Activated T-cell treated with anti-CD3 and anti-CD28 coated beads for 1 hour (primary cell): Measurements from ENCODE around the gene KRT14.
"Not testable (repeated sequence)": the region's sequence is repeated elsewhere in the genome, so short reads cannot be mapped to it uniquely, and the experiment has no call there.

Source experiments
- DNase-seq: peaks from one replicate; pipeline ENCODE4 v3.0.0-alpha.2; 2020; ENCODE audit warnings: low read depth

The KRT14 gene

GRCh38 chr17:41602524-41602923, 15.8 kb upstream of the KRT14 start:
- DNase-seq = no peak

GRCh38 chr17:41600318-41600717, 13.6 kb upstream of the KRT14 start:
- DNase-seq = no peak

DNA sequence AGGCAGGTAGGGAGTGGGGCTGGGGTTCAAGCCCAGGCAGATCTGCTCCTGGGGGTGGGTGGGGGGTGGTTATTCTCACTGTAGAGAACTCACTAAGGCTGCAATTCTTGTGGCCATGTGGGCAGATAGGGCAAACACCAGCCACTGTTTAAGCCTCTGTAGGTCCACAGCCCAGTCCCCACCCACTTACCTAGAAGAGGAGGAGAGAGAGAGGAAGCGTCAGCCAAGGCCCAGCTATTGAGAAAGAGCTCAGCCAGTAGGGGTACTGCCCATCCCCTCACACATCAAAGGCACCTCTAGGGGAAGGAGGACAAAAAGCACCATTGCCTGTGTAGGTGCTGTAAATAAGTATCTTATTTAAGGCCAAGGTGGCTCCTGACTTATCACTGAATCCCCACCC, 13.0 kb upstream of the KRT14 start:
- DNase-seq = no peak

GRCh38 chr17:41595585-41595984, 8.9 kb upstream of the KRT14 start:
- no peak for DNase-seq

DNA sequence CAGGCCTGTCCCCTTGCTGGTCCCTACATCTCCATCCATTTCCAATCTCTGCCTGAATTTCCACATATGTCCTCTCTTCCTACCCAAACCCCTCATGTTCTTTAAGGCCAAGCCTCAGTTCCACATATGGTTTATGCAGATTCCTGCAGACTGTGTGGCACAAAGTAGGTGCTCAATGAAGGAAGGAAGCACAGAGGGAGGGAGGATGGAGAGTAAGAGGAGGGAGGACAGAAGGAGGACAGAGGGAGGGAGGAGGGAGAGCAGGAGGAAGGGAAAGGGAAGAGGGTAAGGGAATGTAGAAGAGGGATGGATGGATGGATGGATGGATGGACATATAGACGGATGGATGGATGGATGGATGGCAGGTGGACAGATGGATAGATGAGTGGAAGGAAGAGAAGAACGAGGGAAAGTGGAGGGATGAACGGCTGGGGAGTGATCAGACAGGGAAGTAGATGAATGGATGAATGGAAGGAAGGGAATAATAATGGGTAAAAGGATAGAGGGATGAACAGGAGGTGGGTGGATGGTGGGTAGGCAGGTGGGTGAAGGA, 7.7 kb upstream of the KRT14 start:
- no peak for DNase-seq

GRCh38 chr17:41593306-41593981, 6.7 kb upstream of the KRT14 start:
- no peak for DNase-seq

DNA sequence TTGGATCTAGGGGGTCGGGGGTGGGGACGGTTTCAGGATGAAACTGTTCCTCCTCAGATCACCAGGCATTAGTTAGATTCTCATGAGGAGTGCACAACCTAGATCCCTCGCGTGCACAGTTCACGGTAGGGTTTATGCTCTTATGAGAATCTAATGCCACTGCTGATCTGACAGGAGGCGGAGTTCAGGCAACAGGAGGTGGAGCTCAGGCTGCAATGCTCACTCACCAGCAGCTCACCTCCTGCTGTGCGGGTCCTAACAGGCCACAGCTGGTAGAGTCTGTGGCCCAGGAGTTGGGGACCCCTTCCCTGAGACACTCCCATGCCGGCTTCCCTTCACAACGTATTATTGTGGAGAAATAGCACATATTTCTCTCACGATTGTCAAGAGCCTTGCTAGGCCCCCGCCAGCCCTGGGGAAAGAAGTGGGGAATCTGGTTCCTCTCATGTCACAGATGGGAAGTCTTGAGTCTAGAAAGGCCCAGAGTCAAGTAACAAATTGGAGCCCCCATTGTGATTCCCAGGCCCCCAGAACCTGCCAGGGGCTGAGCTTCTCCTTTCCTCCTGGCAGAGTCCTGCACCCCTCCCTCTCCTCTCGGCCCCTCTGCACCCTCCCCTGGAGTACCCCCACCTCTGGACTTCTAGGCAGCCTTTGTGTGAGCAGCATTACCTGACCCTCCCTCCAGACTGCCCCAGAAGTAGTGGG, 6.1 kb upstream of the KRT14 start:
- DNase-seq = no peak

- no peak for DNase-seq
These were observed 2.6 kb upstream of the KRT14 start for GRCh38 chr17:41589301-41589700.

GRCh38 chr17:41588126-41588810, 1.6 kb upstream of the KRT14 start:
- no peak for DNase-seq

DNA sequence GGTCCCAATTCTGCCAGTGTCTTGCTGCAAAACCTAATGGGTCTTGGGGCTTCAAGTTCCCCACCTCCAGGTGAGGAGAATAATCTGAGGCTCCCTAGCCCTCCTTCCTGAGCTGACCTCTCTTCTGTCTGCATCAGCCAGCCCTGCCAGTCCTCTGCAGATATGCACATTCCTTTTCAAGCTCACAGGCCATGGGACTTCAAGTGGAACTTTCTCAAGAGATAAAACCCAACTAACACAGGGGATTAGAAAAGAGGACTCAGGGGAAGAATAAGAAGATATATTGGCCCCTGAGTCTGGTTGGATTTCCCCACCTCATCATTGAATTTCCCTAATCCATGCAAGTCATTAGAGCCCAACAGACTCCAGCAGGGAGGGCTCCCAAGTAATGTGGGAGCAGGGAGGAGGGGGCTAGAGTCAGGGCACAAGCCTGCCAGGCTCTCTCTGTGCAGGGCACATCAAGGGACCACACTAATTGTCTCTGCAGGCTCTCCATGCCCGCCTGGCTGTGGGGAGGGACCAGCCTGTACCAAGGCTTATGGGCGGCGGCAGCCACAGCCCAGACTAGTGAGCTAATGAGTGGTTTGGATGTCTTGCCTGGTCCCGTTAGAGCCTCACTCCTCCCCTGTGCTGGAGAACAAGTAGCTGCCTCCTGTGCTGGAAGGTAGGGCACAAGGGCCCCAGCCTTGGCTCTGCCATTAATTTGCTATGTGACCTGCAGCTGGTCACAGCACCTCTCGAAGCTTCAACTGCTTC, 1.2 kb downstream of the KRT14 start:
- DNase-seq = no peak

DNA sequence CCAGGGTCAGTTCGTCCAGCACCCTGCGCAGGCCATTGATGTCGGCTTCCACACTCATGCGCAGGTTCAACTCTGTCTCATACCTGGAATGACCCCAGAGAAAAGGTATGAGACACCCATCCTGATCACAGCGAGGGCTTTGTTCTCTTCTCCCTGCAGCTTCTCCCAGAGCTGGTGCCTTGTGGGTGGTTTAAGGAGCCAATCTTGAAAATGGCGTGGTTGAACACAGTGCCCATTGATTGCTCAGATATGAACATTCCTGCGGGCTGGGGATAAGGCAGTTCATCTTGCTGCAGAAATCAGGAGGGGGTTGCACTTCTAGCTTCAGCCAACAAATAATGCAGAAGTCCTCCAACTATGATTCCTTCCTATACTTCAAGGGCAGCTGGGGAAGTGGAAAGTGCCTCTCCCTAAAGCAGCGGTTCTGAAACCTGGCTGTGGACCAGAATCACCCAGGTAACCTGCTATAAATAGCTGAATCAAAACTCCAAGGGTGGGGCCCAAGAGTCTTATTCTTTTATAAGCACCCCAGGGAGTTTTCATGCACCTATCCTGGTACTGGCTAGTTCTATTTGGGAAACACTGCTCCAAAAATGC, 2.3 kb downstream of the KRT14 start:
- DNase-seq = not testable (repeated sequence)

DNA sequence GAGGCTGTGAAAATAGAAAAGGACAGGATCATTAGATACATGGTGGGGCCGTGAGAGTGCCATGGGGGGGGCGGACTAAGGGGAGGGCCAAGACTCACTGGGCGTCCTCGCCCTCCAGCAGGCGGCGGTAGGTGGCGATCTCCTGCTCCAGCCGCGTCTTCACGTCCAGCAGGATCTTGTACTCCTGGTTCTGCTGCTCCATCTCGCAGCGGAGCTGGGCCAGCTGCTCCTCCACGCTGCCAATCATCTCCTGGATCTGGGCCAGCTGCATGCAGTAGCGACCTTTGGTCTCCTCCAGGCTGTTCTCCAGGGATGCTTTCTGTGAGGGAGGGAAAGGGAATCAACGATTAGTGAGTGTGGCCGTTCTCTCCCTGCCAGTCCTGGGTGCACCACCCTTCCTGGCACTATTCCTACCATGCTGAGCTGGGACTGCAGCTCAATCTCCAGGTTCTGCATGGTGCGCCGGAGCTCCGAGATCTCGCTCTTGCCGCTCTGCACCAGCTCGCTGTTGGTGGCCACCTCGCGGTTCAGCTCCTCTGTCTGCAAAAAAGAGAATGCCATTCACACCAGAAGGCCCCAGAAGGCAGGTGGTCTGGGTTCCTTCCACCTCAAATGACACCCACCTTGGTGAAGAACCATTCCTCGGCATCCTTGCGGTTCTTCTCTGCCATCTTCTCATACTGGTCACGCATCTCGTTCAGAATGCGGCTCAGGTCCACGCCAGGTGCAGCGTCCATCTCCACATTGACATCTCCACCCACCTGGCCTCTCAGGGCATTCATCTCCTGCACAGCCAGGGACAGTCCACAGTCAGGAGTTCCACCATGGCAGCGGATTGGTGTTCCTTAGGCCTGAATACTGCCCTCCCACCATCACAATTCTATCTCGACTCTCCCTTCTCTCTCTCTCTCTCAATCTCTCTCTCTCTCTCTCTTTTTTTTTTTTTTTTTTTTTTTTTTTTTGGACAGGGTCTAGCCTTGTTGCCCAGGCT, 3.3 kb downstream of the KRT14 start:
- no peak for DNase-seq

GRCh38 chr17:41582061-41582968, 4.4 kb downstream of the KRT14 start:
- DNase-seq = not testable (repeated sequence)

- DNase-seq = no peak
These were observed 5.2 kb downstream of the KRT14 start for GRCh38 chr17:41581366-41582060.

GRCh38 chr17:41580687-41581365, 5.9 kb downstream of the KRT14 start:
- no peak for DNase-seq

DNA sequence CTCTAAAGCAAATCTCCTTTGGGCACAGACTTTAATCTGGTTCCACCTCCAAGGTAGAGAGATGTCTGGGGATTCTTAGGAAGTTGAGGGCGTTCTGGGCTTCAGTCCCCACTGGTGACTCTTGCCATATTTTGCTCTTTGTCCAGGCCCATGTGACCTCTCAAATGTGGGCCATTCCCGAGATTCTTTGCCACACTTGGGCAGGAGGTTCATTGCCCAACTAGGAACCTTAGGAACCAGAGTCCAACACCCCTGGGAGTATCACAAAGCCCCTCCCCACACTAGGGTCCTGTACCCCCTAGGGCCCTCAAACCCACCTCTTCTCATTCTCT, 6.5 kb downstream of the KRT14 start:
- DNase-seq = no peak

DNA sequence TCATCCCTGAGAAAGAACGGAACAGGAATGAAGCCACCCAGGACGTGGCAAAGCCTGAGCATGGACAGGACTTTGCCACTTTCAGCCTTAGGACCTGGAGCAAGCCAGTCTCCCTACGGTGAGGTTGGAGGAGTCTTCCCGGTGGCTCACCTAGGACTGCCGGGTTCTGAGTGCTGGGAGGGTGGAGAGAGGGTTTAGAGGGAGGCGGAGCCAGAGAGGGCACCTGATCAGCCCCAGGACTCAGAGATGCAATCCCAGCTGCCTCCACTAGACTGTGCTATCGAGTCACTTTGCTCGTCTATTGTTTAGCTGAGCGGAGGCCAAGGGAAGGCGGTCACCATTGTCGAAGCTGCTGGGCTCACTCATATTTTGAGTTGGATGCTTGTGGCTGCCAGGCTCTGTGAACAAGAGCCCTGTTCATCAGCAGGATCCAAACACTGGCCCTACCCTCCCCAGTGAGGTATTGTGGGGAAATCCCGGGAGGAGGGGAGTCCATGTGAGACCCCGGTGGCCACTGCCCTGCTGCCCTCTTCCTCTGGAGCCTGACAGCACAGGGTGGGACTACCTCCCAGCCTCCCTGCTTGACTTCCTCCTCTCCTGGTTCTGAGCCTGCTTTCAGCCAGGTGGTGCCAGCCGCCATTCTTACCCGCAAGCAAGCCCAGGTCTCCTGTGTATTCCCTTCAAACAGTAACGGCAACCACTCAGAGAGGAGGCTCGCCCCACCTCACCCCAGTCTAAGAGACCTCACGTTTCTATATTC, 7.0 kb downstream of the KRT14 start:
- DNase-seq = peak; percentile 20

DNA sequence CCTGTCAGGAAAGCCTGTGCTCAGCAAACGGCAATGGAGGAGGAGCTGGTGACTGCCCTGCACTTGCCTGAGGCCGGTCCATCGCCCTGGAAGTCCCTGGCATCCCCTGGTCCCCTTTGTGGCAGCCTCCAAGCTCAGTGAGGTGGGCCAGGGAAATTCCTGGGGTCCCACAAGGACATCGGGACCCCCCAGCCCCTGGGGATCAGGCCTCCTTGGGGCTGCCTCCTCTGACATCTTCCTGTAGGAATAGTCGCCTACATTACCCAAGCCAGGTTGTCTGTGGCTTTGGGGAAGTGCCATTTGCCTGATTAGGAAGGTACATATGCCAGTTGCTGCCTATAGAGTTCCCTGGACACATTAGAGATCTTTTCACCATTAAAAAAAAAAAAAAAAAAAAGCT, 7.7 kb downstream of the KRT14 start:
- DNase-seq = no peak
